ENCODE results near the gene GINS3.

Gene GINS3

DNA sequence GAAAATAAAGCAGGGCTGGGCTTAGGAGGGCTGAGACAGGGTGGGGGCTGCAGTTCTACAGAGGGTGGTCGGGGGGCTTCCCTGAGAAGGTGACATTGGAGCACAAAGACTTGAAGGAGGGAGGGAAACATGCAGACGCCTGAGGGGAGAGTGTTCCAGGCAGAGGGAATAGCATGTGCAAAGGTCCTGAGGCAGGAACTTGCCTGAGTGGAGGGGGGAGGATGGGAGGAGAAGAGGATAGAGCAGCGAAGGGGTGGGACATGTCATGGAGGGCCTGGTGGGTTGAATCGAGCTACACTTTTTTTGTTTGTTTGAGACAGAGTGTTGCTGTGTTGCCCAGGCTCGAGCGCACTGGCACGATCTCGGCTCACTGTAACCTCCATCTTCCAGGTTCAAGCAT lies 33.0 kb downstream of the GINS3 start:
- DNase-seq (ENCODE audit: low read depth in 2 of 2): no peak

- peak in 1 of 2 donors; percentile 23 for DNase-seq (ENCODE audit: low read depth in 2 of 2)
Observed at GRCh38 chr16:58425756-58426494, 33.7 kb downstream of the GINS3 start.

GRCh38 chr16:58426966-58427365 lies 34.7 kb downstream of the GINS3 start:
- no peak for DNase-seq (ENCODE audit: low read depth in 2 of 2)

GRCh38 chr16:58428621-58429542 lies 36.6 kb downstream of the GINS3 start:
- DNase-seq (ENCODE audit: low read depth in 2 of 2): no peak

- no peak for DNase-seq (ENCODE audit: low read depth in 2 of 2)
Observed at GRCh38 chr16:58430718-58431117, 38.4 kb downstream of the GINS3 start.

DNA sequence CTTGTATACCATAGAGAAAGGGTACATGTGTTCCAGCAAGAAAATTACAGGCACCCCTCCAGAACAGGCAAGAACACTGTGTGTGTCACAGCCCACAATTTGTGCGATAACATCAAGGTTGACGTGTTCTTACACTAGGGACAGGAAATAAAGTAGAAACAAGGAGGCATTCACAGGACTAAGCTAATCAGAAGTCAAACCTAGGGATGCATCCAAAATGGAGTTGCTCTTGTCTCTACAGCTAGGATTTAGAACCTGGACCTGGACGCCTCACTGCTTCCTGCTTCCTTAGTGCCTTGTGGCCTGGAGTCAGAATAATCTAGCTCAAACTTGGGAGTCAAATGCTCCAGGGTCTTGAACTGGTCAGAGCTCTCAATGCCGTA lies 41.3 kb downstream of the GINS3 start:
- DNase-seq (ENCODE audit: low read depth in 2 of 2): no peak

DNA sequence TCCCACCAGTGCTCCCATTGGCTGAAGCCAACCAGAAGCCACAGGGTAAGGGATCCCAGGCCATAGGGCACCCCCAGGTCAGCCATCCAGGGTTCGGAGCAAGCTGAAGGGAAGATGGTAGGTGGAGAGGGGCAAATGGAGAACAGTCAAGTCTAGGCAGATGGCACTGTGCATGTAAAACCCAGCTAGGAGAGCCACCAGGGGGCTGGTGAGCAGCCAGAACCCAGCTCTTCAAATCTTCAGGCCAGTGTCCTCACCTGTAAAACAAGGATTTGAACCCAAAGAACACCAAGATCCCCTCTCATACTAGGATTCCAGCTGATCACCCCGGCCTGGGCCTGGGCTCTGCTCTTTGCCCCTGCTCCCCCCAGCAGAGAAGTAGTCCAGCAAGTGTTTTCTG lies 43.5 kb downstream of the GINS3 start:
- DNase-seq (ENCODE audit: low read depth in 2 of 2): no peak

- no peak for DNase-seq (ENCODE audit: low read depth in 2 of 2)
Observed at GRCh38 chr16:58440131-58440530, 47.9 kb downstream of the GINS3 start.

DNA sequence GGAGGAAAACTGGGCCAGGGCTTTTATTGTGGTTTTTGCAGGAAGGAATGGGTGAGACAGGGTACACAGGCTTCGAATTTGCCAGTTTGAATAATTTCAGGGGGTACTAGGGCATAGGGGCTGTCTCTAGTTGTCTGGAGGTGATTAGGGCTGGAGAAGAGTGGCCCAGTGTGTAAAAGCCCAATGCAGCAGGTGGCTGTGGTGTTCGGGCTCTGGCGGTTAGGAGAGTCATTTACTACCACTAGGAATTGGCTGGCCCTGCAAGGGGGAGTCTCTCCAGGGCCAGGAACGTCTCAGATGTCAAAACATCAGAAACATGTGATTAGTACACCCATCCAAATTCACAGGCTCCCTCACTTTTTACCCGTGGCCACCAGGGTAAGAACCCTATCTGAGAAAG lies 50.3 kb downstream of the GINS3 start:
- no peak for DNase-seq (ENCODE audit: low read depth in 2 of 2)

- no peak for DNase-seq (ENCODE audit: low read depth in 2 of 2)
Observed at GRCh38 chr16:58443783-58444182, 51.5 kb downstream of the GINS3 start.

DNA sequence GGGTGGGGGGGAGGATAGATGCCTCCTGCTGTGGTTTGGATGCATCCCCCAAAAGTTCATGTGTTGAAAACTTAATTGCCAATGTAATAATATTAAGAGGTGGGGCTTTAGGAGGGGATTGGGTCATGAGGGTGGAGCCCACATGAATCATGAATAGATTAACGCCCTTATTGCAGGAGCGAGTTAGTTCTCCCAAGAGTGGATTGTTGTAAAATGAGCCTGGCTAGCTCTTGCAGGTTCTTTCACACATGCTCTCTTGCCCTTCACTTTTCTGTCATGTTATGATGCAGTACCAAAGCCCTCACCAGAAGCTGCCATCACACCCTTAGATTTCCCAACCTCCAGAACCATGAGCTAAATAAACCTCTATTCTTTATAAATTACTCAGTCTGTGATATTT lies 52.0 kb downstream of the GINS3 start:
- no peak for DNase-seq (ENCODE audit: low read depth in 2 of 2)

DNA sequence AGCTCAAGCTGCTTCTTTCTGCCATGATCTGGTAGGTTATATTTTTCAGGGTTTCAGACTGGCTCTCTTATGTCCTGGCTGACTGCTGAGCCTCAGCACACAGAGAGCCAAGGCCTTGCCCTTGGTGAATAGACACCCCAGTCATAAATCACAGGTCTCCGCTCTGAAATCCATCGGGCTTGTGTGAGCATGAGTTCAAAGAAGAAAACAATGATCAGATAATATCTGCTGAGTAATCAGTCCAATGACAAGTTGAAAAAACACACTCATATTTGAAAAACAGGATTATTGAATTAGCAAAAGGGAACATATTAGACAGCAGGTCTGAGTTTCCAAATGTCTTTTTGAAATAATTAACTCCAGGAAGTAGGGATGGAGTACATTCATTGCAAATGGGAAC lies 56.6 kb downstream of the GINS3 start:
- DNase-seq (ENCODE audit: low read depth in 2 of 2): no peak

- no peak for DNase-seq (ENCODE audit: low read depth in 2 of 2)
Observed at GRCh38 chr16:58449306-58449705, 57.0 kb downstream of the GINS3 start.

- DNase-seq (ENCODE audit: low read depth in 2 of 2): no peak
Observed at GRCh38 chr16:58449768-58450167, 57.5 kb downstream of the GINS3 start.

DNA sequence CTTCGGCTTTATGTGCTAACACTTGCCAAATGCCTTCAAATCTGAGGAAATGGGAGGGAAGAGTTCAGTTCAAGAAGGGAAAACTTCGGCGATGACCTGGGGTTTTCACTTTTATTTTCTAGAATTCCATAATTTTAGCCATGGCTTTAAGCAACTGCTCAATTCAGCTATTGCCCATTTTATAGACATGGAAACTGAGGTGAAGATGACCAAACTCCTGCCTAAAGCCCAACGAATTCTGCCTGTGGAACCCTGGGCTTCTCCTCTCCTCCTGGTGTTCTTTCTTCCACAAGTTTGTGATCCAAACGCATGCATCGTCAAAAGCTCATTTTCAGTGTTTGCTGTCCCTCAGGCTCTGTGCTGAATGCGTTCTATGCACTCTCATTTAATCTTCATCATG lies 58.3 kb downstream of the GINS3 start:
- no peak for DNase-seq (ENCODE audit: low read depth in 2 of 2)

GRCh38 chr16:58451265-58451689 lies 59.0 kb downstream of the GINS3 start:
- no peak for DNase-seq (ENCODE audit: low read depth in 2 of 2)

- DNase-seq (ENCODE audit: low read depth in 2 of 2): no peak
Observed at GRCh38 chr16:58451945-58452401, 59.7 kb downstream of the GINS3 start.

DNA sequence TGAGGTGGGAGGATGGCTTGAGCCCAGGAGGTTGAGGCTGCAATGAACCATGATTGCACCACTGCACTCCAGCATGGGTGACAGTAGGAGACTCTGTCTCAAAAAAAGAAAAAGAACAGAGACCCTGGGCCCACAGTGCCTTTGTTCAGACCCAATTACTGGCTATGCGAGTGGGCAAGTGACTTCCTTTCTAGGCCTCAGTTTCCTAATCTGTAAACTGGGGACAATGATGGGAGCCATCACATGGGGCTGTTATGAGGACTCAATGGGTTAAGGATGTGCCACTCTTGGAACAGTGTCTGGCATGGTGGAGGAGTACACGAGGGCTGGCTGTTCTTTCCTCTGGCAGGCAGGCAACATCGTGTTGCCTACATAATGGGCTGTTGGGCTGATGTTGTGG lies 60.4 kb downstream of the GINS3 start:
- no peak for DNase-seq (ENCODE audit: low read depth in 2 of 2)

DNA sequence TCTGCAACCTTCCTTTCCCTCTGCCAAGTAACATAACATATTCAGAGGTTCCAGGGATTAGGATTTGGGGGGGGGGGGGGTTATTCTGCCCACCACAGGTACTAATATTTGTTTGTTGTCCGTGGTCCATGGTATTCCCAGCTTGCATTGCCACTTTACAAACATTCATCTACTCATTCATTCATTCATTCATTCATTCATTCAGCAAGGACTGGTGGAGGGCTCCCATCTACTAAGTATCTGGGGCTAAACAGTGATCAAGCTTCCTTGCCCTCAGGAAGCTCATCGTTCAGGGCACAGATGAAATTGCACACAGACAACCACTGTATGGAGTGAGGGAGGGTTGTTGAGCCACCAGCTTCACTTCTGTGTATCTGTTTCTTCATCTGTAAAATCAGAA lies 61.9 kb downstream of the GINS3 start:
- DNase-seq (ENCODE audit: low read depth in 2 of 2): no peak

DNA sequence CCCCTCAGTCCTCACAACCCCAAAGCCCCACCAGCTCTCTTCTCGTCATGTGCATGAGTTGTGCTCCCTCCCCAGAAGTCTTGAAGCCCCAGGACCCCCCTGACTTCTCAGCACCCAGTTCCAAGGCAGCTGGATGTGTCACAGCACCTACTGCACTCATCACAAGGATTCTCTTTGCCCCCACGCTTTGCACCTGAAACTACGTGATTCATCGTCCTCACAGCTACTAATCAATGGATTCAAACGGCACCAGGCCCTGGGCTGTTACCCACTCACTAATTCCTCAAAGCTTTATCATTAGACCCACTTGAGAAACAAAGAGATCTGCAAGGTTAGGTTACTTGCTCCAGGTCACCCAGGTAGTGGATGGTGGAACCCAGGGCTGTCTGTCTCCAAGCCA lies 62.6 kb downstream of the GINS3 start:
- DNase-seq (ENCODE audit: low read depth in 2 of 2): no peak

All from stimulated activated CD8-positive, alpha-beta memory T cell treated with anti-CD3 and anti-CD28 coated beads, Interleukin-7, amount 100 ng/mL, for 4 hours (primary cell).